HepG2 (cell line): ENCODE results near the gene POLE4. TPM values are rescaled to one million over a fixed set of nuclear protein-coding genes. Genes with fewer than 3 reads are reported as not detected.

Source experiments
- AHDC1 ChIP-seq: sonication (generic); formaldehyde crosslinking; IDR thresholded peaks from 2 replicates; pipeline ENCODE4 v1.5.1; 2020; ENCODE audit warnings: mild to moderate bottlenecking, missing genetic modification reagents, borderline replicate concordance
- CENPT ChIP-seq: sonication (generic); formaldehyde crosslinking; IDR thresholded peaks from 2 replicates; pipeline ENCODE4 v1.8.0; 2022; ENCODE audit warnings: low read depth, mild to moderate bottlenecking, moderate library complexity, missing genetic modification reagents
- DBP ChIP-seq: sonication (generic); formaldehyde crosslinking; IDR thresholded peaks from 2 replicates; pipeline ENCODE4 v1.4.0; 2020; ENCODE audit warnings: missing genetic modification reagents; ENCODE audit errors: not compliant biosample characterization
- MZF1 ChIP-seq: sonication (generic); formaldehyde crosslinking; IDR thresholded peaks from 2 replicates; pipeline ENCODE4 v1.8.1; 2023; ENCODE audit warnings: mild to moderate bottlenecking, missing genetic modification reagents, borderline replicate concordance
- PHF5A ChIP-seq: IDR thresholded peaks from one replicate; pipeline ENCODE4 v1.6.1; 2018; ENCODE audit warnings: low read depth, missing genetic modification reagents; ENCODE audit not compliant: unreplicated experiment
- RFX3 ChIP-seq: IDR thresholded peaks from 2 replicates; pipeline ENCODE4 v1.6.1; 2016; ENCODE audit warnings: missing biosample characterization, missing genetic modification reagents
- RFXAP ChIP-seq: sonication (generic); formaldehyde crosslinking; IDR thresholded peaks from 2 replicates; pipeline ENCODE4 v1.4.0; 2020; ENCODE audit warnings: missing genetic modification reagents, borderline replicate concordance
- SATB2 ChIP-seq: sonication (generic); formaldehyde crosslinking; IDR thresholded peaks from 2 replicates; pipeline ENCODE4 v1.5.0; 2020; ENCODE audit warnings: missing genetic modification reagents
- TCF7 ChIP-seq: sonication (generic); IDR thresholded peaks from 2 replicates; pipeline ENCODE4 v1.6.1; 2016; ENCODE audit warnings: antibody characterized with exemption, low read depth
- ZBTB25 ChIP-seq: IDR thresholded peaks from 2 replicates; pipeline ENCODE4 v1.6.1; 2018; ENCODE audit warnings: missing genetic modification reagents
- ZBTB34 ChIP-seq: sonication (generic); formaldehyde crosslinking; IDR thresholded peaks from 2 replicates; pipeline ENCODE4 v1.8.0; 2022; ENCODE audit warnings: mild to moderate bottlenecking, missing genetic modification reagents
- ZFP1 ChIP-seq: IDR thresholded peaks from 2 replicates; pipeline ENCODE4 v1.6.1; 2016
- ZNF275 ChIP-seq: sonication (generic); formaldehyde crosslinking; IDR thresholded peaks from 2 replicates; pipeline ENCODE4 v1.8.0; 2022; ENCODE audit warnings: missing genetic modification reagents, mild to moderate bottlenecking, inconsistent platforms, borderline replicate concordance
- ZNF329 ChIP-seq: sonication (generic); formaldehyde crosslinking; IDR thresholded peaks from 2 replicates; pipeline ENCODE4 v1.9.0; 2021; ENCODE audit warnings: low read depth, mild to moderate bottlenecking, missing genetic modification reagents
- ZNF460 ChIP-seq: sonication (generic); formaldehyde crosslinking; IDR thresholded peaks from 2 replicates; pipeline ENCODE4 v1.5.1; 2020; ENCODE audit warnings: missing genetic modification reagents, mild to moderate bottlenecking, borderline replicate concordance
- ZNF570 ChIP-seq: sonication (generic); formaldehyde crosslinking; IDR thresholded peaks from 2 replicates; pipeline ENCODE4 v1.4.0; 2020; ENCODE audit warnings: mild to moderate bottlenecking, missing genetic modification reagents, borderline replicate concordance
- ZSCAN21 ChIP-seq: sonication (generic); formaldehyde crosslinking; IDR thresholded peaks from 2 replicates; pipeline ENCODE4 v1.8.0; 2022; ENCODE audit warnings: mild to moderate bottlenecking, missing genetic modification reagents, moderate library complexity, borderline replicate concordance
- polyA plus RNA-seq, 8 experiments: library from polyadenylated mRNA; depleted of rRNA in 3 of 8; stranded (reverse) in 7 of 8; unstranded in 1 of 8; fragments of >200 nt; fragmentation: Illumina TruSeq in 4 of 8; extraction: Trizol in 4 of 8; gene quantifications; 2 replicates each; pipeline versions ENCODE4 v1.2.1 to v1.2.3, GENCODE V29; 2011 to 2016; ENCODE audit warnings: low read depth in 4 of 8, missing spikeins in 1 of 8, mixed read lengths in 1 of 8; ENCODE audit not compliant: insufficient read depth in 1 of 8
- total RNA-seq, 5 experiments: library from RNA; depleted of rRNA; stranded (reverse); fragments of >200 nt; fragmentation: Illumina TruSeq; extraction: Trizol; gene quantifications; 2 replicates each; pipeline ENCODE4 v1.2.3, GENCODE V29; 2016; ENCODE audit warnings: low read depth in 1 of 5

Gene POLE4
- total and polyA plus RNA-seq, 2 of the 13 experiments (the other 11 are each of a cell fraction or from before 2014, with no cell fraction given), result 106 to 116 TPM

- TF ChIP-seq RFX3 (CRISPR knock-in tag) (no peak), SATB2 (no peak), ZNF329 (CRISPR knock-in tag) (no peak), ZNF570 (no peak), DBP (CRISPR knock-in tag) (no peak), ZFP1 (CRISPR knock-in tag) (peak; percentile 78), CENPT (CRISPR knock-in tag) (no peak), ZSCAN21 (CRISPR knock-in tag) (no peak), TCF7 (peak; percentile 32; the same call in 1 of the 2 replicates), PHF5A (CRISPR knock-in tag) (no peak), ZBTB25 (CRISPR knock-in tag) (no peak), MZF1 (CRISPR knock-in tag) (no peak), AHDC1 (CRISPR knock-in tag) (peak; percentile 28; the same call in 1 of the 2 replicates), ZBTB34 (no peak), ZNF460 (CRISPR knock-in tag) (no peak), RFXAP (CRISPR knock-in tag) (no peak), ZNF275 (no peak)
These were observed 40.5 kb upstream of the POLE4 start (continued) for GRCh38 chr2:74917702-74918619.
